K562 (cell line): ENCODE results near the gene TRIM47. TPM values are rescaled to one million over a fixed set of nuclear protein-coding genes. Genes with fewer than 3 reads are reported as not detected.
A peak's percentile ranks its signal among the peaks of the same experiment; 100 is the strongest.

Experiments
- CEBPG ChIP-seq, 3 experiments: fragments of 200-800 bp in 1 of 3; sonication (Bioruptor generic) in 1 of 3; sonication (generic) in 1 of 3; formaldehyde crosslinking in 1 of 3; IDR thresholded peaks in 2 of 3; conservative IDR thresholded peaks in 1 of 3; 2 replicates each; pipeline versions ENCODE4 v1.6.1 to v1.8.0; 2016 to 2022; ENCODE audit warnings: missing compliant biosample characterization in 2 of 3, missing genetic modification characterization in 2 of 3, mild to moderate bottlenecking in 1 of 3, missing genetic modification reagents in 1 of 3
- DEAF1 ChIP-seq: fragments of 450-650 bp; formaldehyde crosslinking; IDR thresholded peaks from 2 replicates; pipeline ENCODE4 v1.4.0; 2020; ENCODE audit warnings: mild to moderate bottlenecking, moderate library complexity
- ESRRB ChIP-seq: fragments of 250-450 bp; sonication (Bioruptor Pico); IDR thresholded peaks from 2 replicates; pipeline ENCODE4 v1.5.0; 2020; ENCODE audit warnings: mild to moderate bottlenecking, moderate library complexity, borderline replicate concordance
- FOXA1 ChIP-seq: fragments of 450-650 bp; IDR thresholded peaks from 2 replicates; pipeline ENCODE4 v1.6.1; 2016; ENCODE audit warnings: mild to moderate bottlenecking, borderline replicate concordance
- JUND ChIP-seq, 2 experiments: IDR thresholded peaks; 2 replicates in 1 of 2; 3 replicates in 1 of 2; pipeline ENCODE4 v1.6.1; 2011; ENCODE audit warnings: borderline replicate concordance in 2 of 2, low read depth in 2 of 2, low read length in 2 of 2, improper control_type of control experiment in 1 of 2, missing biosample characterization in 1 of 2, missing genetic modification characterization in 1 of 2, missing genetic modification reagents in 1 of 2
- NCOA4 ChIP-seq: fragments of 450-650 bp; IDR thresholded peaks from 2 replicates; pipeline ENCODE4 v1.6.1; 2018; ENCODE audit warnings: mild to moderate bottlenecking; ENCODE audit not compliant: partially characterized antibody
- NFIC ChIP-seq: fragments of 450-650 bp; IDR thresholded peaks from 2 replicates; pipeline ENCODE4 v1.6.1; 2017; ENCODE audit warnings: mild to moderate bottlenecking, inconsistent platforms
- RB1 ChIP-seq: fragments of 450-650 bp; IDR thresholded peaks from 2 replicates; pipeline ENCODE4 v1.6.1; 2017; ENCODE audit warnings: low read depth, mild to moderate bottlenecking
- SIN3A ChIP-seq, 2 experiments: fragments of 150-350 bp in 1 of 2; IDR thresholded peaks; 2 replicates each; pipeline ENCODE4 v1.6.1; 2011 to 2016; ENCODE audit warnings: borderline replicate concordance in 2 of 2, low read depth in 2 of 2, low read length in 2 of 2, mild to moderate bottlenecking in 2 of 2, moderate library complexity in 2 of 2; ENCODE audit not compliant: control insufficient read depth in 1 of 2
- SUPT5H ChIP-seq: fragments of 450-650 bp; IDR thresholded peaks from 2 replicates; pipeline ENCODE4 v1.6.1; 2016
- TEAD4 ChIP-seq, 2 experiments: sonication (generic) in 1 of 2; formaldehyde crosslinking in 1 of 2; IDR thresholded peaks; 2 replicates each; pipeline versions ENCODE4 v1.6.1 to v1.8.0; 2012 to 2022; ENCODE audit warnings: borderline replicate concordance in 1 of 2, inconsistent platforms in 1 of 2, low read length in 1 of 2, mild to moderate bottlenecking in 1 of 2, missing genetic modification reagents in 1 of 2
- VEZF1 ChIP-seq: fragments of 200-800 bp; sonication (Bioruptor generic); IDR thresholded peaks from 2 replicates; pipeline ENCODE4 v1.6.1; 2017; ENCODE audit warnings: missing genetic modification characterization, missing compliant biosample characterization
- ZBTB1 ChIP-seq: sonication (generic); formaldehyde crosslinking; IDR thresholded peaks from 2 replicates; pipeline ENCODE4 v1.8.1; 2023; ENCODE audit warnings: missing genetic modification reagents, low read depth, mild to moderate bottlenecking, borderline replicate concordance
- ZNF699 ChIP-seq: fragments of 250-450 bp; sonication (Bioruptor Pico); IDR thresholded peaks from 2 replicates; pipeline ENCODE4 v1.8.0; 2021; ENCODE audit warnings: mild to moderate bottlenecking, moderate library complexity; ENCODE audit not compliant: insufficient replicate concordance
- polyA plus RNA-seq, 8 experiments: library from polyadenylated mRNA; depleted of rRNA in 4 of 8; stranded (reverse) in 5 of 8; unstranded in 3 of 8; fragments of >200 nt; fragmentation: Nextera tagmentation in 2 of 8; fragmentation: Illumina TruSeq in 1 of 8; extraction: Ambion mirVana in 2 of 8; extraction: Trizol in 1 of 8; gene quantifications; 2 replicates each; pipeline versions ENCODE4 v1.2.1 to v1.2.3, GENCODE V29; 2011 to 2014; ENCODE audit warnings: inconsistent platforms in 1 of 8, missing spikeins in 1 of 8
- total RNA-seq, 7 experiments: library from RNA; depleted of rRNA in 6 of 7; stranded (reverse); fragments of >200 nt in 6 of 7; fragmentation: Illumina TruSeq in 2 of 7; extraction: Trizol in 2 of 7; gene quantifications; 2 replicates each; pipeline versions ENCODE4 v1.2.1 to v1.2.3, GENCODE V29; 2011 to 2021; ENCODE audit warnings: low replicate concordance in 1 of 7
- TF ChIP-seq, protein P1 (sequence below): IDR thresholded peaks from 2 replicates; pipeline ENCODE4 v1.6.1; 2012; ENCODE audit warnings: low read depth, low read length, improper control_type of control experiment, borderline replicate concordance

Gene TRIM47
- total and polyA plus RNA-seq, 9 of the 15 experiments (the other 6 are each of a cell fraction or from before 2014, with no cell fraction given): 0.56 to 6.1 (median 3.2) TPM

GRCh38 chr17:75844530-75845057 lies 33.8 kb downstream of the TRIM47 start (continued):
- TF ChIP-seq FOXA1 (no peak), SUPT5H (no peak), RB1 (0 out of 2 replicates have a peak, but pooled peaks have one; percentile 1), ZNF699 (CRISPR knock-in tag) (no peak), ZBTB1 (CRISPR knock-in tag) (0 out of 2 replicates have a peak, but pooled peaks have one; percentile 22), VEZF1 (CRISPR knock-in tag) (peak; percentile 69; the same call in 1 of the 2 replicates), CEBPG (CRISPR knock-in tag; IDR thresholded peaks at IDR 0.05) (no peak), CEBPG (tag; conservative IDR thresholded peaks at IDR 0.05 in 1 of 2, IDR thresholded peaks at IDR 0.05 in 1 of 2) (no peak; a peak in 1 of 4 replicates), SIN3A (IDR thresholded peaks at IDR 0.05; ENCODE audit: borderline replicate concordance in 2 of 2, control insufficient read depth in 1 of 2, low read depth in 2 of 2, low read length in 2 of 2) (0 out of 4 replicates have a peak, but pooled peaks of 1 of the 2 experiments have one; percentile 36), TEAD4 (IDR thresholded peaks at IDR 0.05; ENCODE audit: low read length) (no peak), TEAD4 (CRISPR knock-in tag; IDR thresholded peaks at IDR 0.05; ENCODE audit: borderline replicate concordance) (no peak), DEAF1 (no peak), NCOA4 (no peak), NFIC (peak; percentile 35), ESRRB (CRISPR knock-in tag) (no peak), JUND (IDR thresholded peaks at IDR 0.05; ENCODE audit: borderline replicate concordance, low read depth, low read length) (peak; percentile 45), JUND (tag; IDR thresholded peaks at IDR 0.05; ENCODE audit: borderline replicate concordance, low read depth, low read length) (no peak; the same call in 2 of the 3 replicates)
- TF ChIP-seq, protein P1, sequence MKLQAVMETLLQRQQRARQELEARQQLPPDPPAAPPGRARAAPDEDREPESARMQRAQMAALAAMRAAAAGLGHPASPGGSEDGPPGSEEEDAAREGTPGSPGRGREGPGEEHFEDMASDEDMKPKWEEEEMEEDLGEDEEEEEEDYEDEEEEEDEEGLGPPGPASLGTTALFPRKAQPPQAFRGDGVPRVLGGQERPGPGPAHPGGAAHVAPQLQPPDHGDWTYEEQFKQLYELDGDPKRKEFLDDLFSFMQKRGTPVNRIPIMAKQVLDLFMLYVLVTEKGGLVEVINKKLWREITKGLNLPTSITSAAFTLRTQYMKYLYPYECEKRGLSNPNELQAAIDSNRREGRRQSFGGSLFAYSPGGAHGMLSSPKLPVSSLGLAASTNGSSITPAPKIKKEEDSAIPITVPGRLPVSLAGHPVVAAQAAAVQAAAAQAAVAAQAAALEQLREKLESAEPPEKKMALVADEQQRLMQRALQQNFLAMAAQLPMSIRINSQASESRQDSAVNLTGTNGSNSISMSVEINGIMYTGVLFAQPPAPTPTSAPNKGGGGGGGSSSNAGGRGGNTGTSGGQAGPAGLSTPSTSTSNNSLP: no peak
